Ecto neural progenitor cell (in vitro differentiated cells): ENCODE results near the gene PBX1.

ENCODE experiments used
- DNase-seq: peaks from one replicate; pipeline ENCODE4 v3.0.0-alpha.2; 2018; ENCODE audit warnings: low spot score

Gene PBX1

GRCh38 chr1:164695956-164696665, 137.1 kb downstream of the PBX1 start:
- no peak for DNase-seq

- no peak for DNase-seq
Observed at GRCh38 chr1:164699815-164700491, 141.0 kb downstream of the PBX1 start.

GRCh38 chr1:164700683-164701082, 141.7 kb downstream of the PBX1 start:
- DNase-seq: no peak

GRCh38 chr1:164701189-164701761, 142.3 kb downstream of the PBX1 start:
- no peak for DNase-seq

GRCh38 chr1:164702216-164702615, 143.2 kb downstream of the PBX1 start:
- DNase-seq: no peak

GRCh38 chr1:164702664-164703063, 143.7 kb downstream of the PBX1 start:
- no peak for DNase-seq

- DNase-seq: no peak
Observed at GRCh38 chr1:164703463-164703862, 144.5 kb downstream of the PBX1 start.

- DNase-seq: no peak
Observed at GRCh38 chr1:164703960-164704411, 145.0 kb downstream of the PBX1 start.

- no peak for DNase-seq
Observed at GRCh38 chr1:164704954-164705353, 146.0 kb downstream of the PBX1 start.

GRCh38 chr1:164706606-164706987, 147.6 kb downstream of the PBX1 start:
- DNase-seq: no peak

- no peak for DNase-seq
Observed at GRCh38 chr1:164707868-164708331, 148.9 kb downstream of the PBX1 start.

GRCh38 chr1:164708596-164708995, 149.6 kb downstream of the PBX1 start:
- no peak for DNase-seq

GRCh38 chr1:164709126-164709525, 150.1 kb downstream of the PBX1 start:
- DNase-seq: no peak

GRCh38 chr1:164709541-164710278, 150.7 kb downstream of the PBX1 start:
- no peak for DNase-seq

- DNase-seq: no peak
Observed at GRCh38 chr1:164712131-164713036, 153.4 kb downstream of the PBX1 start.

- DNase-seq: no peak
Observed at GRCh38 chr1:164713456-164714207, 154.6 kb downstream of the PBX1 start.

- no peak for DNase-seq
Observed at GRCh38 chr1:164716992-164717703, 158.2 kb downstream of the PBX1 start.

- DNase-seq: no peak
Observed at GRCh38 chr1:164718821-164719220, 159.8 kb downstream of the PBX1 start.

GRCh38 chr1:164719676-164720439, 160.9 kb downstream of the PBX1 start:
- no peak for DNase-seq
